Raji (cell line): ENCODE measurements around the gene HTT-AS.

Experiments
- POLR2A ChIP-seq: IDR thresholded peaks from 2 replicates; pipeline ENCODE4 v1.6.1; 2011; ENCODE audit warnings: low read depth, low read length, control low read depth; ENCODE audit not compliant: insufficient read depth

HTT-AS gene

GRCh38 chr4:3107271-3107670 is 32.9 kb upstream of the HTT-AS start:
- TF ChIP-seq POLR2A, result no peak

DNA sequence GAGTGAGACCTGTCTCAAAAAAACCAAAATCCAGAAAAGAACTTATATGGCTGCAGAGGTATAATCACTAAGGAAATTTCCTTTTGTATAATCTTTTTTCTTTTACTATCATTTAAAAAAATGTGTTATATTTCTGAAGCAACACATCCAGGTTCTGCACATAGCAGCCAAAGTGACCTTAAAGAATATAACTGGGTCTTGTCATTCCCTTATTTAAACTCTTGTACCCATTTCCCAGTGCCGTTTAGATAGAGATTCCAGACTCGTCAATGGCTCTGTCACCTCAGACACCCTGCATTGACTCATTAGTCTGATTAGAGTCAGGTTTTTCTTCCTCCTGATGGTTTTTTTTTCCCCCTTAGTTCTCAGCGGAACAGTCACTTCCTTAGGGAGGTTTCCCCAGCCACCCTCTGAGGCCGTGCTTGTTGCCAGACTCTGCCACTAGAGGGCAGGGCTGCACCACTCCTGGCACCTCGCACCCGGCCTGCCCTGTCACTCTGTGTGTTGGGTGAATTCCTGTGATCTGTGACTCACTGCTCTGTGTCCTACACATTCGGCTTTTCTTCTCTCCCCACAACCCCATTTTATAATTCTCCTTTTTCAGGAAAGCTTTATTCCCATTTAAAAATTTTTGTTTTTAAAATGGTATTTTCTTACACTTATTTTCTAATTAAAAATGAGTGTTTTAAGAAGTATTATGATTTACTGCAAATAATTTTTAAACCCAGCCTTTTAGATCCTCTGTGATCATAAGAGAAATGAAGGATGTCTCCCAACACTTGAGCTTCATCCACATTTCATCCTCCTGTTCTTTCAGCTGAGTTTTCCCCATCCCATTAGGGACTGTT is 32.2 kb upstream of the HTT-AS start:
- TF ChIP-seq POLR2A, result no peak

- no peak for TF ChIP-seq POLR2A
These were observed 24.0 kb upstream of the HTT-AS start for GRCh38 chr4:3098346-3098745.

DNA sequence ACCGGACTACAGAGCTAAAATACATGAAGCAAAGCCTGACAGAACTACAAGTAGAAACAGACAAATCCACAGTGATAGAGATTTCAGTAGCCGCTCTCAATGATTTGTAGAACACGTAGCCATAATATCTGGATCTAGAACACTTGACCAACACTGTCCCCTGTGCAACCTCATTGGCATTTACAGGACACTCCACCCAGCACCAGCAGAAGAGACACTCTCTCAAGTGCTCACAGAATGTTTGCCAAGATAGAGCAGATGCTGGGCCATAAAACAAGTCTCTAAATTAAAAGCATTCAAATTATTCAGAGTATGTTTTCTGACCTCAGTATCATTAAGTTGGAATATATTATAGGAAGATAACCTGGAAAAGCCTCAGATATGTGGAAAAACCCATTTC is 21.9 kb upstream of the HTT-AS start:
- no peak for TF ChIP-seq POLR2A

DNA sequence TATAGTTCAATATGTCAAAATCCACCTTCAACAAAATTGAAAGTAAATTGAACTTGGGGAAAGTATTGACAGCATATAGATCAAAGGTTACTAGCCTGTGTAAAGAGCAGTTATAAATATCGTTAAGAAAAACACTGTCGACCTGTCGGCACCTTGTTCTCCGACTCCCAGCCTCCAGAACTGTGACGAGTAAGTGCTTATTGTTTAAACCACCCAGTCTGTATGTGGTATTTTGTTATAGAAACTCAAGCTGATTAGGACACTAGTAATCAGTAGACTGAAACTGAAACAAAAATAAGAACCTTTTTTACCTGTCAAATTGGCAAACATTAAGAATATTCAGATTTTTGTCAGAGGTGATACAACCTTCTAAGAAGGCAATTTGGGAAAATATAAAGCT is 17.1 kb upstream of the HTT-AS start:
- no peak for TF ChIP-seq POLR2A

DNA sequence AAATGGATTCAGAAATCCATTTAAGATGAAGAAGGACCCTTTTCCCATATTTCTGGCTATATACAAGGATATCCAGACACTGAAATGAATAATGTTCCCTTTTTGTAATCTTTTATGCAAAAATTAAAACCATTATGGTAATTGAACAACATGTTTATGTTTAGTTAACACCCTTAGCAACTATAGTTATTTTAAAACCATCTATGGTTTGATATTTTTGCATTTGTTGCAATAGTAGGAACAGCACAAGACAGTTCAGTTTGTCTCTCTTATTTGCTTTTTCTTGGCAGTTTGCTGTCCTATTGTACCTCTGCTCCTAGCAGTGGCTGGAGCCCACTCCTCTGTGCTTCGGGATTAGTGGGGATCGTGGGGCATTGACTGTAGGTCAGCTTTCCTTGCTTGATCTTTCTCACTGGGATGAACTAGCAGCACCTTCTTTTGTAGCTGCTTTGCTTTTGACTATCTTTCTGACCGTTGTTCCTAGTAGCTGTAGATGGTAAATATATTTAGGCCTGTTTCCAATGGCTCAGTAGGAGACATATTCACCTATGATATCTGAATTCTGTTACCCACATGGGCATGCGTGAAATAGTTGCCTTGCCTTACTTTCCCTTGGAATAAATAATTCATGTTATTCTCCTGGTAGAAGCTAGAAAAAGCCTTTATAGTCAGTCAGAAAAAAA is 12.9 kb upstream of the HTT-AS start:
- no peak for TF ChIP-seq POLR2A

DNA sequence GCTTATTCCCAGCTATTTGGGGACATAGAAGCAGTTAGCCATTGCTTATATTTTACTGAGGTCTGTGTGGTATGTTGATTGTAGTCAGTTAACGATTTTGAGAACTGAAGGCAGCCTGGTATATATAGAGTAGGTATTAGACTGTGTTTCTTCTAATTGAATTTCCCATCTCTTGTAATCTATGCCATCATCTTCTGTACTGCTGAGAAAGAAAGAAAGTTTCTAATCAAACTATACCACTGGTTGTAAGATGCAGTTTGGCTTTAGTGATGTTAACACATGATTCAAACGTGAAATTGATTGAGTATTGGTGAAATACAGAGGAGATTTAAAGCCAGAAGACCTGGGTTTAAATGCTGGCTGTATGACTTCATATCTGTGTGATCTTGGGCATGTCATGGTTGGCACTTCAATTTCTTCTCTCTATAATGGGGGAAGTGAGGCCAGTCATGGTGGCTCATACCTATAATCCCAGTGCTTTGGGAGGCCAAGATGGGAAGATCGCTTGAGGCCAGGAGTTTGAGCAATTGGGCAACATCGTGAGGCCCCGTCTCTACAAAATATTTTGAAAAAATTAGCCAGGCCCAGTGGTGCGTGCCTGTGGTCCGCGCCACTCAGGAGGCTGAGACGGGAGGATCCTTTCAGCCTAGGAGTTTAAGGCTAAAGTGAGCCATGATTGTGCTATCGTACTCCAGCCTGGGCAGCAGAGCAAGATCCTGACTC is 11.8 kb upstream of the HTT-AS start:
- no peak for TF ChIP-seq POLR2A

DNA sequence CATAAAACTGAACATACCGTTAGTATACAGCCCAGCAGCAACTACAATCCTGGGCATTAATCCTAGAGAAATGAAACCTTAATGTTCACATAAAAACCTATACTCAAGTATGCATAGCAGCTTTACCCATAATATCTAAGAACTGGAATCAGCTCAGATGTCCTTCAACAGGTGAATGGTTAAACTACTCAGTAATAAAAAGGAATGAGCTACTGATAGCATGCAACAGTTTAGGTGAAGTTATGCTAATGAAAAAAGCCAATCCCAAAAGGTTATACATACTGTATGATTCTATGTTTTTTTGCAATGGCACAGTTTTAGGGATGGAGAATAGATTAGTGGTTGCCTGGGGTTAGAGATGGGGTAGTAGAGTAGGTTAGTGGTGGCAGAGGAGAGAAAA is 9.4 kb upstream of the HTT-AS start:
- no peak for TF ChIP-seq POLR2A

DNA sequence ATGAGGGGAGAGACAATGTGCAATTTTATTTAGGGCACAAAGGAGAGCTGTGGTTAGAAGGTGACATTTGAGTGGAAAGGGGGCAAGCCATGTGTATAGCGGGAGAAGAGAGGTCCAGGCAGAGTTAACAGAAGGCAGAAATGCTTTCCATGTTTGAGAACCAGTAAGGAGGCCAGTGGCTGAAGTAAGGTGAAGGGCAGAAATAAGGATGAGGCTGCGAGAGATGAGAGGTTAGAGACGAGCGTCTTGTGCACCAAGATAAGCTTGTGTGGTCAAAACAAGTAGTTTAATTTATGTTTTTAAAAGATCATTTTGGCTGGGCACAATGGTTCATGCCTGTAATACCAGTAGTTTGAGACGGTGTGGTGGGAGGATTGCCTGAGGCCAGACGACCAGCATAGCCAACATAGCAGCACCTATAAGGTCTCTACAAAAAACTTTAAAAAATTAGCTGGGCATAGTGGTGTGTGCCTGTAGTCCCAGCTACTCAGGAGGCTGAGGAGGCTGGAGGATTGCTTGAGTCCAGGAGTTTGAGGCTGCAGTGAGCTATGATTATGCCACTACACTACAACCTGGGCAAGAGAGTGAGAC is 8.7 kb upstream of the HTT-AS start:
- TF ChIP-seq POLR2A, result no peak

DNA sequence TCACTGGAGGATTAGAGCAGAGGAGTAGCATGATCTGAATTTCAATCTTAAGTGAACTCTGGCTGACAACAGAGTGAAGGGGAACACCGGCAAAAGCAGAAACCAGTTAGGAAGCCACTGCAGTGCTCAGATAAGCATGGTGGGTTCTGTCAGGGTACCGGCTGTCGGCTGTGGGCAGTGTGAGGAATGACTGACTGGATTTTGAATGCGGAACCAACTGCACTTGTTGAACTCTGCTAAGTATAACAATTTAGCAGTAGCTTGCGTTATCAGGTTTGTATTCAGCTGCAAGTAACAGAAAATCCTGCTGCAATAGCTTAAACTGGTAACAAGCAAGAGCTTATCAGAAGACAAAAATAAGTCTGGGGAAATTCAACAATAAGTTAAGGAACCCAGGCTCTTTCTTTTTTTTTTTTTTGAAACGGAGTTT is 5.4 kb upstream of the HTT-AS start:
- no peak for TF ChIP-seq POLR2A

- TF ChIP-seq POLR2A, result no peak
These were observed 3.5 kb upstream of the HTT-AS start for GRCh38 chr4:3077796-3078195.

DNA sequence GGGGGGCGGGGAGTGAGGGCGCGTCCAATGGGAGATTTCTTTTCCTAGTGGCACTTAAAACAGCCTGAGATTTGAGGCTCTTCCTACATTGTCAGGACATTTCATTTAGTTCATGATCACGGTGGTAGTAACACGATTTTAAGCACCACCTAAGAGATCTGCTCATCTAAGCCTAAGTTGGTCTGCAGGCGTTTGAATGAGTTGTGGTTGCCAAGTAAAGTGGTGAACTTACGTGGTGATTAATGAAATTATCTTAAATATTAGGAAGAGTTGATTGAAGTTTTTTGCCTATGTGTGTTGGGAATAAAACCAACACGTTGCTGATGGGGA is 1.3 kb upstream of the HTT-AS start:
- TF ChIP-seq POLR2A, result no peak

DNA sequence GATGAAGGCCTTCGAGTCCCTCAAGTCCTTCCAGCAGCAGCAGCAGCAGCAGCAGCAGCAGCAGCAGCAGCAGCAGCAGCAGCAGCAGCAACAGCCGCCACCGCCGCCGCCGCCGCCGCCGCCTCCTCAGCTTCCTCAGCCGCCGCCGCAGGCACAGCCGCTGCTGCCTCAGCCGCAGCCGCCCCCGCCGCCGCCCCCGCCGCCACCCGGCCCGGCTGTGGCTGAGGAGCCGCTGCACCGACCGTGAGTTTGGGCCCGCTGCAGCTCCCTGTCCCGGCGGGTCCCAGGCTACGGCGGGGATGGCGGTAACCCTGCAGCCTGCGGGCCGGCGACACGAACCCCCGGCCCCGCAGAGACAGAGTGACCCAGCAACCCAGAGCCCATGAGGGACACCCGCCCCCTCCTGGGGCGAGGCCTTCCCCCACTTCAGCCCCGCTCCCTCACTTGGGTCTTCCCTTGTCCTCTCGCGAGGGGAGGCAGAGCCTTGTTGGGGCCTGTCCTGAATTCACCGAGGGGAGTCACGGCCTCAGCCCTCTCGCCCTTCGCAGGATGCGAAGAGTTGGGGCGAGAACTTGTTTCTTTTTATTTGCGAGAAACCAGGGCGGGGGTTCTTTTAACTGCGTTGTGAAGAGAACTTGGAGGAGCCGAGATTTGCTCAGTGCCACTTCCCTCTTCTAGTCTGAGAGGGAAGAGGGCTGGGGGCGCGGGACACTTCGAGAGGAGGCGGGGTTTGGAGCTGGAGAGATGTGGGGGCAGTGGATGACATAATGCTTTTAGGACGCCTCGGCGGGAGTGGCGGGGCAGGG is 711 bp upstream of the HTT-AS start:
- peak; percentile 42; the same call in 1 of the 2 replicates for TF ChIP-seq POLR2A

GRCh38 chr4:3073158-3074077 is 920 bp downstream of the HTT-AS start:
- TF ChIP-seq POLR2A, result peak; percentile 83
